ENCODE data around the gene CCDC73.
A peak's percentile ranks its signal among the peaks of the same experiment; 100 is the strongest.
"Not testable (repeated sequence)": the region's sequence is repeated elsewhere in the genome, so short reads cannot be mapped to it uniquely, and the experiment has no call there.

Gene CCDC73

DNA sequence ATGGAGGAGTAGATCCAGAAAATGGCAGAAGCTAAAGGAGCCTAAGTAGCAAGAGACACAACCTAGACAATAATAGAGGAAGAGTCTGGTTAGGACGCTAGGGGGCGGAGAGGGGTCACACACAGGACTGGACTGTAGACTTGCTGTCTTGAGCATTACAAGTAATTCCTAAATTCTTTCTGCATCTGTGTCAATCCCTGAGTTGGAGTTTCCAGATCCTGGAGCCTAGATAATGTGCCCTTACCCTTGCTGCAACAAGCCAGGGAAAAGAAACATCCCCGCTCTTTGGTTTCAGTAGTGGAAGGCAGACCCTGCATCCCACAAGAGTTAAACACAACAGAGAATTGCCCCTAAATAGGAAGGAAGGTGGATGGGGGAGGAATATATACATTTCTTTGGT, 14.9 kb upstream of the CCDC73 start:
- no peak for DNase-seq (ENCODE audit: low read depth in 1 of 2, low spot score in 1 of 2)

DNA sequence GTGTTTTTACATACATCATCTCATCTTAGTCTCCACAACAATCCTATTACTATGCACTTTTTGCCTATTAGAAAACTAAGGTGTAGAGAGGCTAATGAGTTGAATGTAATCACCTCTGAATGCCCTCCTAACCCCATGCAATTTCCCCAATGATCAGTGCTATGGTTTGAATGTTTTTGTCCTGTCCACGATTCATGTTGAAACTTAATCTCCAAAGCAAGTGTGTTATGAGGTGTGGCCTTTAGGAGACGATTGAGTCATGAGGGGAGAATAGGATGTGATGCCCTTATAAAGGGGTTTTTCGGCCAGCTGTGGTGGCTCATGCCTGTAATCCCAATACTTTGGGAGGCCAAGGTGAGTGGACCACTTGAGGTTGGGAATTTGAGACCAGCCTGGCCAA, 2.0 kb upstream of the CCDC73 start:
- DNase-seq (ENCODE audit: low read depth in 1 of 2, low spot score in 1 of 2), result no peak

DNA sequence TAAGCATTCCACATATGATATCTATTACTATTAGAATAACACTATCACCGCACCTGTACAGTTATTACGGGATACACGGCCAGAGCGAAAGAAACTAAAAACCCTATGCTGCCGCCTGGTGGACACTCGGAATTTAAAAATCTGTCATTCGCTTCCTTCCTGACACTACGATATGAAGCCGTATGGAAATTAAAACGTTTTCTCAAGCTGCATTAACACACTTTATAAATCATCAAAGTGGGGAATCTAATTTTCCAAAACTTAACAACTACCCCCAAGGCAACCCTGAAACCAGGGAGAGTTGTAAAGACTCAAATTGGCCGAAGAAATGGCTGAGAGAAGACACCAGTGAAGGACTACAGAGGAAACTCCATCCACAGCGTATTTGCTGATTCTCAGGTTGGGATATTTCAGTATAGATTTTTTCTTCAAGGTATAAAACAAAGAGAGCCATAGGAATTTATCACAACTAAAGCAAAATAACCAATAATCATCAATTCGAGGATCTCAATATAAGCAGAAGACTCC, 1.4 kb downstream of the CCDC73 start:
- DNase-seq (ENCODE audit: low read depth in 1 of 2, low spot score in 1 of 2), result peak; percentile 38 to 45

DNA sequence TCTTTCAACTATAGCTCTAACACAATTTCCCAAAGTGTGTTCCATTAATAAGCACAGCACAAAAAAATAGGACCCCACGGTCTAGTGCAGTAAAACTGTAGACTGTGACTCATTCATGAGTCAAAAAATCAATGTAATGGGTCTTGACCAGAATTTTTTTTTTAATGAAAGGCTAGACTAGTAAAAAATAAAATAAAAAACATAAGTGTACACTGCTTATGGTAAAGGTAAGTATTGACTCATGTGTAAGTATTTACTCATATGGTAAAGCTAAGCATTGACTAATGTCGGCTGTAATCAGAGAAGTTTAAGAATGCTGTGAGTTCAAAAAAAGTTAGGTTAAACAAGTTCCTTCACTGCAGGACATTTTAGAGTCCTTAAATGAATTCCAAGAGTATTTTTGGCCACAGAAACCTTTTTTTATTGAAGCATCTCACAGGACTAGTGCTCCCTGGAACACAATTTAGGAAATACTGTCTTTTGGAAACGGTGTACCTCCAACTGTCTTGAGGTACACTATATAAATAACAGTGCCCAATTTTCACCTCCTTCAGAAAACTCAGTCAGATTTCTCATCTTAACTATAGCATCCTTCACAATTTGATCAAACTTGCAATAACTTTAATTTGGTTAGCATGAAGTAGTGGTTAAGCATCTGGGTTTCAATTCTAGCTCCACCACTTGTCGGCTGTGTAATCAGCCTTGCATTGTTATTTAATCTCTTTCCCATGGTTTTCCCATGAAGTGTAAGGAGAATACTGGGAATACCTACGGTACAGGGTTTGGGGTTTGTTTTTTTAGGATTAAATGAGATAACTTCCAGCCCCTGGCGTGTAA, 2.1 kb downstream of the CCDC73 start:
- no peak for DNase-seq (ENCODE audit: low read depth in 1 of 2, low spot score in 1 of 2)

DNA sequence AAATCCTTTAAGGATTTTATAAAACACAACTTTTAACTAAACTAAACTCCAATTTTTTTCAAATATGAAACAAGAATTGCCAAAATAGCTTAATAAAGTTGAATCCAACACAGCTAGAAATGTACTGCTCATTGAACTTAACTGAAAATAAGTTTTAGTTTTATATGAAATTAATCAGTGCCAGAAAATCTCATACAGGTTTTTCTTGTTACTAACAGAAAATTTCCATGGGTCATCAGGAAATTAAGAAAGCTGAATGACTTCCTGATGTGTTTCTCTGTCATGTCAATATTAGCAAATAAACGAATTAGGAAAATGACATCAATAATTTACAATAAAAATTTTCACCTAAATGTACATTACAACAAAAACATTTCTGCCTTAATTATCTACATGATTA, 3.5 kb downstream of the CCDC73 start:
- no peak for DNase-seq (ENCODE audit: low read depth in 1 of 2, low spot score in 1 of 2)

DNA sequence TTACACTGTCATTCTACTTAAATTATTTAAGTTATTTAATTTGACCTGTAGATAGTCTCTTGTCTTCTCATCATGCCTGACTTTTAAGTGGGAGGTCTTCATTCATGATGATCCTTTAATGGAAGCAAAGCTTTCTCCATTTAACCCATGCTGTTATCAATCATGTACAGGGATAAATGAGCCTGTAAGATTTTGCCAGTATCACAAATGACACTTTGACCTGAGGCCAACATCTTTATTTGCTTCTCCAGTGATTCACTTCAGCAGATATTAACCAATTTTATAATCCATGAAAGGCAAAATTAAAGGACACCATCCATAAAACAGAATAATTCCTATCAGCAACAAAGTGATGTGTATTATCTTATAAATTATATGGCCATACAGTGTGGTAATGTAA, 7.7 kb downstream of the CCDC73 start:
- DNase-seq (ENCODE audit: low read depth in 1 of 2, low spot score in 1 of 2), result no peak

DNA sequence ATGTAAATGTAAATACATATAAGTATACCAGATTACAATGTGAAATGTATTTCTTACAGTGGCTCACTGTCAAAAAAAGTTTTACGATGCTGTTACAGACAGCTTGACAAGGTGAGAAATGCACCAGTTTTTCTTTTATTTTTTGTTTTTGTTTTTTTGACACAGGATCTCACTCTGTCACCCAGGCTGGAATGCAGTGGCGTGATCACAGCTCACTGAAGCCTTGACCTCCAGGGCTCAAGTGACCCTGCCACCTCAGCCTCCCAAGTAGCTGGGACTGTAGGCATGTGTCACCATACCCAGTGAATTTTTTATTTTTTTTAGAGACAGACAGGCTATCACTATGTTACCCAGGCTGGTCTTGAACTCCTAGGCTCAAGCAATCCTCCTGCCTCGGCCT, 9.2 kb downstream of the CCDC73 start:
- no peak for DNase-seq (ENCODE audit: low read depth in 1 of 2, low spot score in 1 of 2)

DNA sequence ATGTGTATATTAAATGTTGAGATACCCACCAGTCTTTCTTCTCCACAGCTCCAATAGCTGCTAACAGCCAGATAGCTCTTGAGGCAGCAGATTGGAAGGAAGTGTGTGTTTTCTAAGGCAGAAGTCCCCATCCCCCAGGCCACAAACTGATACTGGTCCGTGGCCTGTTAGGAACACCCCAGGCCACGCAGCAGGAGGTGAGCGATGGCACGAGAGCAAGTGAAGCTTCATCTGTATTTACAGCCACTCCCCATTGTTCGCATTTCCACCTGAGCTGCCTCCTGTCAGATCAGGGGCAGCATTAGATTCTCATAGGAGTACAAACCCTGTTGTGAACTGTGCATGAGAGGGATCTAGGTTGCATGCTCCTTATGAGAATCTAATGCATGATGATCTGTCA, 12.7 kb downstream of the CCDC73 start:
- no peak for DNase-seq (ENCODE audit: low read depth in 1 of 2, low spot score in 1 of 2)

DNA sequence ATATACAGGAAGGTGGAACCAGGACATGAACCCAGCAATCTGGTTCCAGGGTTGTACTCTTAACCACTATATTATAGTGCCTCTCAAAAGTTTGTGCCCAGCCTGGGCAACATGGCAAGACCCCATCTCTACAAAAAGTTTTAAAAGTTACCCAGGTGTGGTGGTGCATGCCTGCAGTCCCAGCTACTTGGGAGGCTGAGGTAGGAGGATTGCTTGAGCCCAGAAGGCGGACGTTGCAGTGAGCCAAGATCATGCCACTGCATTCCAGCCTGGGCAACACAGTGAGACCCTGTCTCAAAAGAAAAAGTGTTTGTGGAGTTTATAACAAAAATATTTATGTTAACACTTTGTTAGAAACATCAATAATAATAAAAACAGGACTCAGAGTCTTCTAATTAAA, 13.6 kb downstream of the CCDC73 start:
- not testable (repeated sequence) for DNase-seq (ENCODE audit: low read depth in 1 of 2, low spot score in 1 of 2)

DNA sequence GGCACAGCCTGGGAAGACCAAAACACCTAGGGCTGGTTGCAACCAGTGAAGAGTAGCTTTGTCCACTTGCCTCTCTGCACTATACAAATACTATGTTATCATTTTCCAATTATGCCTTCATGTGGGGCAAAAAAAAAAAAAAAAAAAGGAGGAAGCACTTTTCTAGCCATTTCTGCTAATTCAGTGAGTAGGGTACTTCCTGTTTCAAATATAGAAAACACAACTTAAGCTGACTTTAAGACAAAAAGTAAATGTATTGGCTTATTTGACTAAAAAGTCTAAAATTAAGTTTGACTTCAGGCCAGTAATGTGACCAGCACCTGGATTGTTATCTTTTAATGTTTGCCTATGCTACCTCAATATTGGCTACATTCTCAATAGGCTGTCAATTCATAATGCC, 15.3 kb downstream of the CCDC73 start:
- no peak for DNase-seq (ENCODE audit: low read depth in 1 of 2, low spot score in 1 of 2)

DNA sequence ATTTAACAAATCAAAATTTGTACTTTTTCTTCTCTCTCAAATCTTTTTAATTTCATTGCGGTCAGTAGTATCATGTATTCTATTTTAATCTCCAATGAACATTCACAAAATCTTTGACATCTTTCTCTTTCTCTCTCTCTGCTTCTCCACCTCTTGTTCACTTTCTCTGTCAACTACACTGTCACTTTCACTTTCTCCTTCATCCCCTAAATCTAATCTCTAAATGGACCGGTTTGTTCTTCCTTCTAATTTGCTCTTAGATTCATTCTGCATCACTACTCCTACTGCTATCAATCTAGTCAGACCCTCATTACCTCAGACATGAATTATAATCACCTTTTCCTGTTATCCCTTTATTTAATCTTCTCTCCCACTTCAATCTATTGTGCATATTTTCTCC, 18.6 kb downstream of the CCDC73 start:
- no peak for DNase-seq (ENCODE audit: low read depth in 1 of 2, low spot score in 1 of 2)

DNA sequence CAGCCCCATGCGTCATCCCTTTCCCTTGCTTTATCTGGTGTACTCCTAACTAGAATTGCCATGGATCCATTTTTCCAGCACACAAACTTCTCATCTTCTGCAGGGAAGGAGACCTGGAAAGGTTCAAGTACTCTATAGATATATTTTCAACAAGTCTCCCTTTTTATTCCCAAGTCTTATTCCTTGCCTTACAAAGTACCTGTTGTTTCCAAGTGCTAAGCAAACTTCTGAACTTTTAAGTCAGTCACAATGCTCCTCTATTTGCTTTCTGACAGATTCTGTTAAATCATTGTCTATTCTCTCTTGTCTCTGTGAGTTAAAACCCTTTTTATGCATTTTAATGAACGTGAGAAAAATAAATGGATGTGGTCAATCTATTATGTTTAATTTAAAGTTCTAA, 20.4 kb downstream of the CCDC73 start:
- no peak for DNase-seq (ENCODE audit: low read depth in 1 of 2, low spot score in 1 of 2)

DNA sequence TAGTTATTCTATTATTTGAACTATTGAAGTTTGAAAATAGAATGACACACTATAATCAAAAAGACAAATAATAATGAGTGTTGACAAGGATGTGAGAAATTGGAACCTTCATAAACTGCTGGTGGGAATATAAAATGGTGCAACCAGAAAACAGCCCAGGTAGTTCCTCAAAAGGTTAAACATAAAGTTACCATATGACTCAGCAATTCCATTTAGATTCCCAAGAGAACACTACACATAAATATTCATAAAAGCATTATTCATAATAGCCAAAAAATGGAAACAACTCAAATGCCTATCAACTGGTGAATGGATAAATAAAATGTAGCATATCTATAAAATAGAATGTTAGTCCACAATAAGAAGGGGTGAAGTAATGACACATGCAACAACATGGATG, 21.7 kb downstream of the CCDC73 start:
- no peak for DNase-seq (ENCODE audit: low read depth in 1 of 2, low spot score in 1 of 2)

DNA sequence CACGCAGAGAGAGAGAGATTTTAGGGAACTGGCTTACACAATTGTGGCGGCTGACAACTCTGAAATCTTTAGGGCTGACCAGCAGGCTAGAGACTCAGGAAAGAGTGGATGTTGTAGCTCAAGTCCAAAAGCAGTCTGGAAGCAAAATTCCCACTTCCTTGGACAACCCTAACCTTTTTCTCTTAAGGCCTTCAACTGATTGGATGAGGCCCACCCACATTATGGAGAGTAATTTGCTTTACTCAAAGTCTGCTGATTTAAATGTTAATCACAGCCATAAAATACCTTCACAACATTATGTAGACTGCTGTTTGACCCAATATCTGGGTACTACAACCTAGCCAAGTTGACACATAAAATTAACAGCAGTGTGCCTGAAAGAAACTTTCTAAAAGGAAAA, 32.7 kb downstream of the CCDC73 start:
- DNase-seq (ENCODE audit: low read depth in 1 of 2, low spot score in 1 of 2), result not testable (repeated sequence)

DNA sequence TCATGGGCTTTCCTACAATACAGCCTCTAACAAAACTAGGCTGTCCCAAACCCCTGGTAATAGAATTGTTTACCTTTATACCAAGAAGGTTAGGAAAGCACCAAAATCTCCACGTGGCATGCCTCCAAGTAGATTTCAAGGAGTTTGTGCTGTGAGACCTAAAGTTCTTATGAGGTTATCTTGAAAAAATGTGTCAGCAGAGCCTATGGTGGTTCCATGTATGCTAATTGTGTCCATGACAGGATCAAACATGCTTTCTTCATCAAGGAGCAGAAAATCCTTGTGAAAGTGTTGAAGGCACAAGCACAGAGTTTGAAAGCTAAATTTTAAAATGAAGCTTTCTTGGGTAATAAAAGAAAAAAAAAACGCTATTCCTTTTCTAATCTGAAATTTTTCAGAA, 36.2 kb downstream of the CCDC73 start:
- DNase-seq (ENCODE audit: low read depth in 1 of 2, low spot score in 1 of 2), result no peak

DNA sequence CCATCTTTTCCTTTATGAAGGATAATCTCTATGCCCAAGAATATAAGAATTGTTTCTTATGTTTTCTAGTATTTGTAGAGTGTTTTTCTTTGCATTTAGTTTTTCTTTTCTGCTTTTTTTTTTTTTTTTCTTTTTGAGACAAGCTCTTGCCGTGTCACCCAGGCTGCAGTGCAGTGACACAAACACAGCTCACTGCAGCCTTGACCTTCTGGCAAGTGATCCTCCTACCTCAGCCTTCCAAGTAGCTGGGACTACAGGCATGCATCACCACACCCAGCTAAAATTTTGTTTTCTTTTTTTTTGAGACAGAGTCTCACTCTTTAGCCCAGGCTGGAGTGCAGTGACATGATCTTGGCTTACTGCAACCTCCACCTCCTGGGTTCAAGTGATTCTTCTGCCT, 41.3 kb downstream of the CCDC73 start:
- not testable (repeated sequence) for DNase-seq (ENCODE audit: low read depth in 1 of 2, low spot score in 1 of 2)

DNA sequence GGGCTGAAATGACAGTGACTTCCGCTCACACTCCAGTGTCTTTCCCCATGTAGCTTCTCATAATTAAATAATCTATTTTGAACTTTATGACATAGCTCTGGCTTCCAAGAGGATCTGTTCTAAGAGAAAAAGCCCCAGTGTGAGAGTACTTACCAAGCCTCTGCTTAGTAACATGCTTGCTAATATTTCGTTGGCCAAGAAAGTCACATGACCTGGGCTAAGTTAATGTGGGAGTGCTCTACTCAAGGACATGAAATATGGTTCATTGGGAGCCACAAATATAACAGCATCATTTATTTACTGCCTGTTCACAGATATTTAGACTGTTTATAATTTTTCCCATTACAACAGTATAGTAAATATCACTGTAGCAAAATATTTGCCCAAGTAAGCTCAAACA, 42.5 kb downstream of the CCDC73 start:
- DNase-seq (ENCODE audit: low read depth in 1 of 2, low spot score in 1 of 2), result no peak

DNA sequence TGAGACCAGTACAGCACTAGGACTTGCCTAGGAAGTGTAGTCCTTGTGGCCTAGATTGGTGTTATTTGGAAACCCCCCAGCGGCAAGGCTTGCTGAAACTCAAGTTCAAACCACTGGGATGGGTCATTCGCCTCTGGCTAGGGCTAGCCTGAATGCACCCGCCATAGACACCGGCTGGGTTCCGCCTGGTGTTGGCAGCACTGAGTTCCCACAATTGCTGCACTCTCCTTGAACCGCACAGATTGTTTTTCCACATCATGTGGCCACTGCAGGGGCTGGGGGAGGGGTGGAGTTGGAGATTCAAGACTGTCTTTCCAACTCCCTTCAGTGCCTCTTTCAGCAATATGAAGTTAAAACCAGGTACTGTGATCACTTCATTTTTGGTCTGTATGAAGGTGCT, 43.1 kb downstream of the CCDC73 start:
- no peak for DNase-seq (ENCODE audit: low read depth in 1 of 2, low spot score in 1 of 2)

DNA sequence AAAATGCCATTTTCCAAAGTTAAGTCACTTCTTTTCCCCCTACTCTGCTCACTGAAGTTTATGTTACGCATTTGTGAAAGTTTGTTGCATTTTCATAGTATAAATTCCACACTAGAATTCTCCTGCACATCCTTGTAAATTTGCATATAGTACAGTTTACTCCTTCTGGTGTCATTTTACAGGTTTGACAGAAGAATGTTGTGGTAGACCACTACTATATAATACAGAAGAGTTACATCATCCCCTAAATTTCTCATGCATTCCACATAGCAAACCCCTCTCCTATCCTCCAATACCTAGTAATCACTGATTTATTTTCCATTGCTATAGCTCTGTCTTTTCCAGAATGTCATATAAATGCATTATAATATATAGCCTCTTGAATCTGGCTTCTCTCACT, 64.5 kb downstream of the CCDC73 start:
- no peak for DNase-seq (ENCODE audit: low read depth in 1 of 2, low spot score in 1 of 2)

DNA sequence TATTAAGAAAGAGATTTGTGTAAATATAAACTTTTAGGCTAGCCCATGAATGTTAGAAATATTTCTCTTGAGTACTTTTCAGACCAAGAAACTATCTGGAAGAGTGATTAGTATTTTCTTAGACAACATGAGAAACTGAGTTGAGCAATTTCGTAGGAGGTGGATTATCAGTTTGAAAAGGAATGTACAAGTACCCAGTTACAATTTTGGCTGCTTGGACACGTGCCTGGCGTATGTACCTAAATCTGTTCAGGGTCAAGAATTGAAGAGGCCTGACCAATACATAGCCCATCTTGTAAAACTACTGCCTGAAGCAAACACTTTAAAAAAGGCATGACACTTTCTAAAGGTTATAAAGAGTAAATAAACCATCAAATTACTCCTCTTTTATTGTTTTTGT, 71.1 kb downstream of the CCDC73 start:
- no peak for DNase-seq (ENCODE audit: low read depth in 1 of 2, low spot score in 1 of 2)

DNA sequence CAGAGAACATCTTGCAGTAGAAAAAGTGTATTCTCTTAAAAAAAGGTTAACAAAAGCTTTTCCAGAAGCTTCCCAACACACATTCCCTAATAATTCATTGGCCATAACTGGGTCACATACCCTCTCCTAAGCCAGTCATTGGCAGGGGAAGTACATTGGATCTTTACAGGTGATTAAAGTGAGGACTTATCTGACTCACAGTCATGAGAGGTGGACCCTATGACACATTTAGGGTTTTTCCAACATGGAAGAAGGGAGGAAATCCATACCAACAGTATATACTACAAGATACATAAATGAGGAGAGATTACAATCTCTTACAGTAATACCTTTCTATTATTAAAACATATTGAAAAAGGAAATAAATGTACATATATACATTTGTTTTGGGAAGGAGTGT, 72.2 kb downstream of the CCDC73 start:
- DNase-seq (ENCODE audit: low read depth in 1 of 2, low spot score in 1 of 2), result no peak

DNA sequence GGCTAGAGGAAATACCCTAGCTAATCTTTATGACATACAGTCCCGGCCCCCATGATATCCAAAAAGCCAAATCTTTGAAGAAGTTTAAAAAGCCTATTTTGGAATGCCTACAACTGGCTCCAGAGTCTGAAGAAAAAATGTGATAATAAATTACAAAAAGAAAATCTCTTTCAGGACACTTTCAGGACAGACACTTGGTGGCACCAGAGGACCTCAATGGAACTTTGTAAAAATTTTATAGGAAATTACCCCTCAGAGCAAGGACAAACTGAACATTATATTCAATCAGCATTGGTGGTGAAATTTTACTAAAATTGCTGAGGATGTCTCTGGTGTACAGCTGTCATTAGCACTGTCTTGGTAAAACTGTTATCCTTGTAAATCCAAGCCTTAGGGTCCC, 81.0 kb downstream of the CCDC73 start:
- no peak for DNase-seq (ENCODE audit: low read depth in 1 of 2, low spot score in 1 of 2)

DNA sequence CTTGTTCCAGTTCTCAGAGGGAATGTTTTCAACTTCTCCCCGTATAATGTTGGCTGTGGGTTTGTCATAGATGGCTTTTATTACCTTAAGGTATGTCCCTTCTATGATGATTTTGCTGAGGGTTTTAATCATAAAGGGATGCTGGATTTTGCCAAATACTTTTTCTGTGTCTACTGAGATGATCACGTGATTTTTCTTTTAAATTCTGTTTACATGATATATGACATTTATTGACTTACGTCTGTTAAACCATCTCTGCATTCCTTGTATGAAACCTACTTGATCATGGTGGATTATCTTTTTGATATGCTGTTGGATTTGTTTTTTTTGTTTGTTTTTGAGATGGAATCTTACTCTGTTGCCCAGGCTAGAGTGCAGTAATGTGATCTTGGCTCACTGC, 85.5 kb downstream of the CCDC73 start:
- not testable (repeated sequence) for DNase-seq (ENCODE audit: low read depth in 1 of 2, low spot score in 1 of 2)
